Subcutaneous abdominal adipose tissue (tissue), 5 donors: ENCODE measurements around the gene SLC9A5.

Experiments
- H3K27ac ChIP-seq: one replicate; pipeline ENCODE4 v1.7.0; 2013; ENCODE audit warnings: low read depth, mild to moderate bottlenecking, inconsistent platforms, low read length, moderate library complexity
- H3K27me3 ChIP-seq, 5 donors: one replicate each; pipeline ENCODE4 v1.7.0; 2013; ENCODE audit warnings: low read length in 5 of 5, inconsistent platforms in 1 of 5; ENCODE audit not compliant: control insufficient read depth in 5 of 5, insufficient read depth in 4 of 5
- H3K36me3 ChIP-seq, 5 donors: one replicate each; pipeline ENCODE4 v1.7.0; 2013; ENCODE audit warnings: low read length in 5 of 5; ENCODE audit not compliant: control insufficient read depth in 5 of 5, insufficient read depth in 5 of 5
- H3K4me1 ChIP-seq, 5 donors: one replicate each; pipeline ENCODE4 v1.7.0; 2013; ENCODE audit warnings: low read length in 5 of 5, mild to moderate bottlenecking in 3 of 5, moderate library complexity in 1 of 5; ENCODE audit not compliant: control insufficient read depth in 5 of 5, insufficient read depth in 5 of 5
- H3K4me3 ChIP-seq, 5 donors: one replicate each; pipeline ENCODE4 v1.7.0; 2013; ENCODE audit warnings: low read length in 5 of 5, low read depth in 1 of 5
- H3K9ac ChIP-seq, 5 donors: one replicate each; pipeline ENCODE4 v1.7.0; 2013; ENCODE audit warnings: low read length in 5 of 5, mild to moderate bottlenecking in 4 of 5, moderate library complexity in 3 of 5
- H3K9me3 ChIP-seq, 5 donors: one replicate each; pipeline ENCODE4 v1.7.0; 2013; ENCODE audit warnings: low read length in 5 of 5; ENCODE audit not compliant: control insufficient read depth in 5 of 5
- donor health status: healthy.
- donor health status: healthy.
- donor health status: healthy.
- donor health status: healthy.
- donor health status: healthy.

The SLC9A5 gene

DNA sequence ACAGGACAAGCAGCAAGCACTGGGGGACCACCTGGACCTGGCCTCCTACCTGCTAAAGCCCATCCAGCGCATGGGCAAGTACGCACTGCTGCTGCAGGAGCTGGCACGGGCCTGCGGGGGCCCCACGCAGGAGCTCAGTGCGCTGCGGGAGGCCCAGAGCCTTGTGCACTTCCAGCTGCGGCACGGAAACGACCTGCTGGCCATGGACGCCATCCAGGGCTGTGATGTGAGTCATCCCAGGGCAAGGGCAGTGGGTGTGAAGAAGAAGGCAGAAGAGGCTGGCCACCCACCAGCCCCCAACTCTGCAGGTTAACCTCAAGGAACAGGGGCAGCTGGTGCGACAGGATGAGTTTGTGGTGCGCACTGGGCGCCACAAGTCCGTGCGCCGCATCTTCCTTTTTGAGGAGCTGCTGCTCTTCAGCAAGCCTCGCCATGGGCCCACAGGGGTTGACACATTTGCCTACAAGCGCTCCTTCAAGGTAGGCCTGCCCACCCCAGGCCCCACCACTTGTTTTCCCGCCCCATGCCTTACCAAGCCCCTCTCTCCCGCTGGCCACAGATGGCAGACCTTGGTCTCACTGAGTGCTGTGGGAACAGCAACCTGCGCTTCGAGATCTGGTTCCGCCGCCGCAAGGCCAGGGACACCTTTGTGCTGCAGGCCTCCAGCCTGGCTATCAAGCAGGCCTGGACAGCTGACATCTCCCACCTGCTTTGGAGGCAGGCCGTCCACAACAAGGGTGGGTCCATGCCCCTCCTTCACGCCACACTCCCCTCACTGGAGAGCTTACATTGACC lies 37.9 kb downstream of the SLC9A5 start:
- Histone ChIP-seq H3K27ac (no peak overlapping the region), H3K4me1 (peaks cover 0 to 4% (median 0%) of the 10 kb centered on the region in 5 donors), H3K4me3 (no peak overlapping the region), H3K36me3 (peaks cover 0 to 18% (median 7%) of the 10 kb centered on the region in 5 donors), H3K9ac (no peak overlapping the region), H3K27me3 (no peaks in the 10 kb centered on the region), H3K9me3 (no peaks in the 10 kb centered on the region)

DNA sequence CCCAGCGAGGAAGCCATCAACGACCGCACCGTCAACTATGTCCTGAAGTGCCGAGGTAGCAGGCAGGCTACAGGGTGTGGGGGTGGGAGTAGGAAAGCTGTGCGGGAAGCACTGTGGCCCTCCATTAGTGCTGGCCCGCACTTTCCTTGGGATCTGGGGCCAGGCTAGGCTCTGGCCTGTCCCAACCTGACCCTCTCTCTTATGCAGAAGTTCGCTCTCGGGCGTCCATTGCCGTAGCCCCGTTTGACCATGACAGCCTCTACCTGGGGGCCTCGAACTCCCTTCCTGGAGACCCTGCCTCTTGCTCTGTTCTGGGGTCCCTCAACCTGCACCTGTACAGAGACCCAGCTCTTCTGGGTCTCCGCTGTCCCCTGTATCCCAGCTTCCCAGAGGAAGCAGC lies 39.2 kb downstream of the SLC9A5 start:
- Histone ChIP-seq H3K27ac (no peak overlapping the region), H3K9ac (no peak overlapping the region), H3K36me3 (peaks cover 0 to 15% (median 7%) of the 10 kb centered on the region in 5 donors), H3K27me3 (no peaks in the 10 kb centered on the region), H3K4me3 (no peak overlapping the region), H3K9me3 (no peaks in the 10 kb centered on the region), H3K4me1 (peaks cover 0 to 4% (median 0%) of the 10 kb centered on the region in 5 donors)

DNA sequence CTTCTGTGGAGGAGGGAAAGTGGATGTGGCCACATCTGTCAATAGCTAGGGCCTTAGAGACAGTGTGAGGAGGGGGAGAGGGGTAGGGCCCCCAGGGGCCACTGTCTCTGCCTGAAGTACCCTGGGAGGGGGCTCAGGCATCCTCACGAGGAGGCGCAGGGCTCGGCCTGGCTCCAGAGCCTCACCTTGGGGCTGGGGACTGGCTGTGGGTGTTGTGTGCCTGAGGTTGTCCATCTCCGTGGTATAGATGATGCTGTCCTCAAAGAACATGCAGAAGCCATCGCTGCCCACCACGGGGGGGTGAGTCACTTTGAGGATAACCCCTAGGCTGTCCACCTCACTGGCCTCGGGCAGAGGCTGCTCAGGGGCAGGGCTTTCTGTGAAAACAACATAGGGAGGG lies 42.7 kb downstream of the SLC9A5 start:
- Histone ChIP-seq H3K4me3 (no peak overlapping the region), H3K9me3 (no peaks in the 10 kb centered on the region), H3K27me3 (peaks cover 0 to 4% (median 3%) of the 10 kb centered on the region in 5 donors), H3K27ac (no peak overlapping the region), H3K36me3 (peaks cover 0 to 8% (median 6%) of the 10 kb centered on the region in 5 donors), H3K9ac (no peak overlapping the region), H3K4me1 (no peaks in the 10 kb centered on the region)

DNA sequence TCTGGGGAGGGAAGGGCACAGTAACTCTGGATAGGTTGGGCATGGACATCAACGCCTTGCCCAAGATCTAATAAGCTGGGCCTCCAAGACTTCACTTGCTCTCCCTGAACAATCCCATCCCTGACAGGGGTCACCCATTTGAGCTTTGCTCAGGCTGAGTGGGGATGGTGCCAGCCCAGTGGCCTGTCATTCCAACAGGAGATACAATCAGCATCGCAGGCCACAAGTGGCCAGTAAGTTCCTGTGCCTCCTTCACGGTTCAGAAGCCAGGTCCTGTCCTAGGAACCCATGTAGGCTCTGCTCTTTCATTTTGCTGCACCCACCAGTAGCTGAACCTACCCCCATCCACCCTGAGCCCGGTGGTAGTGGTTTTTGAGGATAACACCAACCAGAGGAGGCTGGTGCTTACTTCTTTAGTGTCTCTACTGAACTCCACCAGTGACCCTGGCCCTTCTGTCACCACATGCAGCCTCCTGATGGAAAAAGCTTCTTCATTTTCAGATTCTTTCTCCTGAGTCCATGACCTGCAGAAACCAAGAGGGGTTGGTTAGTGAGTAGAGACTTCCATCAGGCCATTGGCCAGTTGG lies 45.5 kb downstream of the SLC9A5 start:
- Histone ChIP-seq H3K27ac (no peak overlapping the region), H3K4me1 (no peaks in the 10 kb centered on the region), H3K36me3 (no peaks in the 10 kb centered on the region), H3K4me3 (no peak overlapping the region), H3K9me3 (no peaks in the 10 kb centered on the region), H3K9ac (no peak overlapping the region), H3K27me3 (peaks cover 0 to 11% (median 4%) of the 10 kb centered on the region in 5 donors)

DNA sequence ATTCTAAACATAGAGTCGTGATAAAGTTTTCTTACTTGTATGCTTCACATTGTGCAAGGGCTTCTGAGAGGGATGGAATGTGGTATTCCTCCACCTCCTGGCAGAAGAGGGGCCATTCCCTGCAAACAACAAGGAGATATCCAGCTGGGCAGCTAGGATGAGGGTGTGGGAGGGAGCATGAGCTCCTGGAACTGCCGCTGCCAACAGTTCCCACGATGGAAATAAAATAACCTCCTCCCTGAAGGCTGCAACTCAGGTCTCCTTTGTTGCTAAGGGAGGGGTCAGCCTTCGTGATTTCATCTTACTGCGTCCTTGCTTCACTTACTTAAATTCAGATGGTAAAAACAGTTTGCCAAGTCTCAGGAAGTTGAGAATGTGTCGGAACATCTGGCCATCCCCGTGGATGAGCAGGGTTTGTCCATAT lies 46.2 kb downstream of the SLC9A5 start:
- no peaks in the 10 kb centered on the region for H3K36me3 ChIP-seq
- no peaks in the 10 kb centered on the region for H3K9me3 ChIP-seq
- H3K4me1 ChIP-seq: no peaks in the 10 kb centered on the region
- H3K4me3 ChIP-seq: no peak overlapping the region
- no peak overlapping the region for H3K27ac ChIP-seq
- peaks cover 0 to 11% (median 4%) of the 10 kb centered on the region in 5 donors for H3K27me3 ChIP-seq
- H3K9ac ChIP-seq: no peak overlapping the region

DNA sequence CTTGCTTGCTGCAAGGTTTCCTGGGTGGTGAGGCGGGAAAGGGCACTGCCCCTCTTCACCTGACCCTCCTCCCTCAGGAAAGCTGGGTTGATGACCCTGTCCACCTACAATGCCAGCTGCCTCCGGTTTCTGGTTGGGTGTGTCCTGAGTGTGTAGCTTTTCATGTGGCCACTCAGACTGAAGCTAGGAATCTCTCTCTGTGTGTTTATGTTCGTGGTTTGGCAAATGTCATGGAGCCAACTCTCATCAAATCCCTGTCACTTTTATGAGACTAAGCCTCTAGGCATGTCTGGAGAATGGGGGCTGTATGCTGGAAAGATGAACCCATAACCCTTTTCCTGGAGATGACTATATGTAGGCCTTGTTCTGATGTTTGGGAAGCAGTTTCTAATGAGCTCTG lies 47.6 kb downstream of the SLC9A5 start:
- H3K27ac ChIP-seq: no peak overlapping the region
- peaks cover 0 to 5% (median 0%) of the 10 kb centered on the region in 5 donors for H3K4me1 ChIP-seq
- H3K9ac ChIP-seq: no peak overlapping the region
- H3K36me3 ChIP-seq: no peaks in the 10 kb centered on the region
- no peaks in the 10 kb centered on the region for H3K9me3 ChIP-seq
- H3K4me3 ChIP-seq: no peak overlapping the region
- H3K27me3 ChIP-seq: peaks cover 0 to 13% (median 9%) of the 10 kb centered on the region in 5 donors

DNA sequence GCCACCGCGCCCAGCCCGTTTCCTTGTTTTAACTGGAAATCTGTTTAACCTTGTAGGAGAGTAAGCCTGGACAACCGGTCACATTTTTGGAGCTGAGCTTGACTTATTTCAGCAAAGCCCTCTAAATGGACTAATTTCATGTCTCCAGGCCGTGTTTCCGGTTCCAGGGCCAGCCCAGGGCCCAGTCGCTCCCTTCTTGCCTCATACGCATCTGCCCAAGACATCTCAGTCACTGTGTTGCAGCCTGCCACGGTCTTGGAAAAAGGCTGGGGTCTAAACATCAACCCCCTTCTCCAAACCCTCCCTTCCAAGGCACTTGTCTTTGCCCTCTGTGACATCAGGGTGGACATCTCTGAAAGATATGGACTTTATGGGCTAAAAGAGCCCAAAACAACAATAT lies 49.5 kb downstream of the SLC9A5 start:
- H3K27me3 ChIP-seq: peaks cover 0 to 13% (median 10%) of the 10 kb centered on the region in 5 donors
- no peak overlapping the region for H3K9ac ChIP-seq
- H3K4me3 ChIP-seq: no peak overlapping the region
- no peaks in the 10 kb centered on the region for H3K9me3 ChIP-seq
- H3K36me3 ChIP-seq: no peaks in the 10 kb centered on the region
- peaks cover 0 to 5% (median 0%) of the 10 kb centered on the region in 5 donors for H3K4me1 ChIP-seq
- H3K27ac ChIP-seq: no peak overlapping the region

DNA sequence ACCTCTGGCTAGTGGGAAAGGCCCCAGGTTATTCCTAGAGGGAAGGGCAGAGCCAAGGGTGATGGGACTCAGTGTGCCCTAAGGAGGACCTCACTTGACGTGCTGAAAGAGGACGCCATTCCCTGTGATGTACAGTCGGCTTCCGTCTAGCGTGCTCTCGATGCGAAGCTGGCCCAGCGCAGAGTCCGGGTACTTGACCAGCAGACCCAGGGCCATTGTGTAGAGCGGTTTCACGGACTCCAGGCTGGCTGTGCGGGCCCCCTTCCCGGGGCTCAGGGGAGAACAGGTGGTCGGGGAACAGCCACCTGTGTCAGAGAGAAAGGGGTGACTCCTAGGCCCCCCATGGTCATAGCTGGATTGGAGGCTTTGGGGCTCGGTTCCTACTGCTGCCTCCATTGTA lies 50.5 kb downstream of the SLC9A5 start:
- H3K36me3 ChIP-seq: no peaks in the 10 kb centered on the region
- no peak overlapping the region for H3K27ac ChIP-seq
- H3K4me3 ChIP-seq: no peak overlapping the region
- H3K27me3 ChIP-seq: peaks cover 0 to 13% (median 10%) of the 10 kb centered on the region in 5 donors
- no peaks in the 10 kb centered on the region for H3K9me3 ChIP-seq
- peaks cover 0 to 5% (median 0%) of the 10 kb centered on the region in 5 donors for H3K4me1 ChIP-seq
- H3K9ac ChIP-seq: no peak overlapping the region

DNA sequence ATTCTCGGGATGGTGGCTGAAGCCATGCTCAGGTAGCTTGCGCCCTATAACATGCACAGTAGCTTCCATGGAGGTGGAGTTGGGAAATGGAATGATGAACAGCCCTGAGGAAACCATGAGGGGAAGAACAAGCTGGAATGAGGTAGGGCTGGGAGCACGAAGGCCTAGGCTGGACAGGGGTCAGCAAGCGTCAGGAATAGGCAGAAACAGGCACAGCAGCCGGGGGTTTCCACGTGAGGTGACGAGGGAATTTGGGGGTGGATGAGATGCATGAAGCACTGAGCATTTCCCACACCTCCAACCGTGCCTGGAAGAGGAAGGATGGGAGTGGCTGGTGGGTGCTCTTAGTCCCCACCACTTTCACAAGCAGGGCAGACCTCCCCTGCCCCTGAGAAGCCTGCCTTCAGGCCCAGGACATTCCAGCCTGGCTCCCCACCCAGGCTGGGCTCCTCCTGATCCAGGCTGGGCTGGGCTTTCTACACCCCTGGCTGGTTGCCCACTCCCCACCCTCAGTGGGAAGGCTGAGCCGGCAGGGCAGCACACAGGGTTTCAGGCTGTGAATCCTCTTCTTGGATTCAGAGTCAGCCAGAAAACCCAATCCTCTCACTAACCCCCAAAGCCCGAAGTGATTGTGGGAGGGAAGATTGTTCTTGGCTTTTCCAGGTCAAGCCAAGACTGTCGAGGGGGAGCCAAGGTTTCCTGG lies 52.5 kb downstream of the SLC9A5 start:
- H3K27me3 ChIP-seq: peaks cover 0 to 10% (median 7%) of the 10 kb centered on the region in 5 donors
- H3K36me3 ChIP-seq: no peaks in the 10 kb centered on the region
- no peak overlapping the region for H3K27ac ChIP-seq
- no peaks in the 10 kb centered on the region for H3K9me3 ChIP-seq
- H3K4me3 ChIP-seq: no peak overlapping the region
- peaks cover 0 to 5% (median 0%) of the 10 kb centered on the region in 5 donors for H3K4me1 ChIP-seq
- no peak overlapping the region for H3K9ac ChIP-seq

DNA sequence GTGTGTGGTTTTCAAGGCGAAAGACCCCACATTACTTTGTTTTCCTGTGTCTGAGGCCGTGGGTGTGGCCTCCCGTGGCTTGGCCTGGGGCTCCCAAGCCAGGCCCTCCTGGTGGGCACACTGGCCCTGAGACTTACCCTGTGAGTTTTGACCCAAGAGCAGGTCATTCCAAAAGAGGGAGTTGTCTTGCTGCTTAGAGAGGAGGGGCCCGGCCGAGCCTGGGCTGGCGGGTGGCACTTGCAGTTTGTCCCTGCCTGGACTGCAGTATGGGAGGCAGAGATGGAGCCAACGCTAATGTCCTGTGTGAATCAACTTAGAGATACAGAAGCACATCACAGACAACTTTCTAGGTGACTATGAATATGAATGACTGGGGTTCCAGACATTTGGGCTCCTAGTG lies 53.3 kb downstream of the SLC9A5 start:
- Histone ChIP-seq H3K36me3 (no peaks in the 10 kb centered on the region), H3K9me3 (no peaks in the 10 kb centered on the region), H3K27me3 (peaks cover 0 to 9% (median 7%) of the 10 kb centered on the region in 5 donors), H3K4me3 (no peak overlapping the region), H3K9ac (no peak overlapping the region), H3K27ac (no peak overlapping the region), H3K4me1 (peaks cover 0 to 5% (median 0%) of the 10 kb centered on the region in 5 donors)
